Thyroid gland (tissue), 4 donors: ENCODE data around the gene MYO1E.

Experiments used
- CTCF ChIP-seq, 6 experiments: fragments of 200-600 bp in 3 of 6; fragments of 450-650 bp in 3 of 6; sonication (generic) in 3 of 6; IDR thresholded peaks; one replicate each; pipeline ENCODE4 v1.5.1; 2016 to 2019; ENCODE audit warnings: antibody characterized with exemption in 6 of 6, mild to moderate bottlenecking in 2 of 6, inconsistent platforms in 1 of 6, moderate library complexity in 1 of 6
- POLR2A ChIP-seq, 2 donors: fragments of 450-650 bp; IDR thresholded peaks; one replicate each; pipeline ENCODE4 v1.6.1; 2017; ENCODE audit warnings: antibody characterized with exemption in 2 of 2, mild to moderate bottlenecking in 2 of 2, moderate library complexity in 1 of 2

- no peak for TF ChIP-seq POLR2A (IDR thresholded peaks at IDR 0.05)
- TF ChIP-seq CTCF (IDR thresholded peaks at IDR 0.05) = no peak
Measured at GRCh38 chr15:59159210-59159609, 213.5 kb downstream of the MYO1E start.
